HEK293 (cell line): ENCODE measurements around the gene OSBP.
A peak's percentile ranks its signal among the peaks of the same experiment; 100 is the strongest.

ENCODE experiments used
- ATF2 ChIP-seq: fragments of 450-650 bp; formaldehyde crosslinking; IDR thresholded peaks from 2 replicates; pipeline ENCODE4 v1.5.1; 2016; ENCODE audit warnings: missing biosample characterization, missing genetic modification characterization, low read depth
- BCL6B ChIP-seq: fragments of 450-650 bp; formaldehyde crosslinking; IDR thresholded peaks from 2 replicates; pipeline ENCODE4 v1.5.1; 2017; ENCODE audit warnings: missing biosample characterization, missing genetic modification characterization
- HOXA7 ChIP-seq: sonication (generic); formaldehyde crosslinking; IDR thresholded peaks from 2 replicates; pipeline ENCODE4 v1.8.1; 2022; ENCODE audit warnings: missing genetic modification reagents, borderline replicate concordance
- PRDM6 ChIP-seq: fragments of 450-650 bp; formaldehyde crosslinking; IDR thresholded peaks from 2 replicates; pipeline ENCODE4 v1.5.1; 2017; ENCODE audit warnings: missing biosample characterization, missing genetic modification characterization
- REST ChIP-seq: fragments of 450-650 bp; formaldehyde crosslinking; IDR thresholded peaks from 2 replicates; pipeline ENCODE4 v1.5.1; 2016; ENCODE audit warnings: missing biosample characterization, missing genetic modification characterization
- ZBTB1 ChIP-seq: fragments of 450-650 bp; formaldehyde crosslinking; IDR thresholded peaks from 2 replicates; pipeline ENCODE4 v1.5.1; 2016; ENCODE audit warnings: missing biosample characterization, missing genetic modification characterization
- ZBTB49 ChIP-seq: fragments of 450-650 bp; formaldehyde crosslinking; IDR thresholded peaks from 2 replicates; pipeline ENCODE4 v1.5.1; 2016; ENCODE audit warnings: missing biosample characterization, missing genetic modification characterization, low read depth
- ZFP3 ChIP-seq: fragments of 450-650 bp; formaldehyde crosslinking; IDR thresholded peaks from 2 replicates; pipeline ENCODE4 v1.5.1; 2016; ENCODE audit warnings: low read depth, missing biosample characterization, missing genetic modification characterization
- ZFP69B ChIP-seq: fragments of 450-650 bp; formaldehyde crosslinking; IDR thresholded peaks from 2 replicates; pipeline ENCODE4 v1.5.1; 2016; ENCODE audit warnings: missing biosample characterization, missing genetic modification characterization
- ZNF10 ChIP-seq: fragments of 450-650 bp; formaldehyde crosslinking; IDR thresholded peaks from 2 replicates; pipeline ENCODE4 v1.5.1; 2017; ENCODE audit warnings: missing biosample characterization, missing genetic modification characterization
- ZNF18 ChIP-seq: fragments of 450-650 bp; formaldehyde crosslinking; IDR thresholded peaks from 2 replicates; pipeline ENCODE4 v1.5.1; 2016; ENCODE audit warnings: missing biosample characterization, missing genetic modification characterization
- ZNF2 ChIP-seq: fragments of 450-650 bp; formaldehyde crosslinking; IDR thresholded peaks from 2 replicates; pipeline ENCODE4 v1.5.1; 2016; ENCODE audit warnings: missing biosample characterization, missing genetic modification characterization
- ZNF274 ChIP-seq, 2 experiments: fragments of 200-500 bp in 1 of 2; fragments of 450-650 bp in 1 of 2; sonication (Bioruptor generic) in 1 of 2; formaldehyde crosslinking in 1 of 2; IDR thresholded peaks; 2 replicates each; pipeline versions ENCODE4 v1.5.1 to v1.6.1; 2014 to 2016; ENCODE audit warnings: borderline replicate concordance in 1 of 2, inconsistent platforms in 1 of 2, low read length in 1 of 2, missing biosample characterization in 1 of 2, missing genetic modification characterization in 1 of 2
- ZNF335 ChIP-seq: fragments of 450-650 bp; formaldehyde crosslinking; conservative IDR thresholded peaks from 2 replicates; pipeline ENCODE4 v1.5.1; 2016; ENCODE audit warnings: missing biosample characterization, missing genetic modification characterization
- ZNF514 ChIP-seq: fragments of 450-650 bp; formaldehyde crosslinking; IDR thresholded peaks from 2 replicates; pipeline ENCODE4 v1.5.1; 2016; ENCODE audit warnings: missing biosample characterization, missing genetic modification characterization
- ZNF580 ChIP-seq: fragments of 450-650 bp; formaldehyde crosslinking; IDR thresholded peaks from 2 replicates; pipeline ENCODE4 v1.5.1; 2016; ENCODE audit warnings: missing biosample characterization, missing genetic modification characterization
- ZNF585B ChIP-seq: fragments of 450-650 bp; formaldehyde crosslinking; IDR thresholded peaks from 2 replicates; pipeline ENCODE4 v1.5.1; 2016; ENCODE audit warnings: missing biosample characterization, missing genetic modification characterization
- ZNF670 ChIP-seq: fragments of 450-650 bp; formaldehyde crosslinking; IDR thresholded peaks from 2 replicates; pipeline ENCODE4 v1.5.1; 2016; ENCODE audit warnings: missing biosample characterization, missing genetic modification characterization, low read depth
- ZNF785 ChIP-seq: fragments of 450-650 bp; formaldehyde crosslinking; IDR thresholded peaks from 2 replicates; pipeline ENCODE4 v1.5.1; 2016; ENCODE audit warnings: missing biosample characterization, missing genetic modification characterization
- ZNF843 ChIP-seq: fragments of 450-650 bp; formaldehyde crosslinking; IDR thresholded peaks from 2 replicates; pipeline ENCODE4 v1.5.1; 2016; ENCODE audit warnings: missing biosample characterization, missing genetic modification characterization
- ZSCAN18 ChIP-seq: fragments of 450-650 bp; formaldehyde crosslinking; IDR thresholded peaks from 2 replicates; pipeline ENCODE4 v1.5.1; 2016; ENCODE audit warnings: missing biosample characterization, missing genetic modification characterization

OSBP gene

GRCh38 chr11:59560290-59560701, 55.3 kb downstream of the OSBP start (continued):
- TF ChIP-seq ZNF274 (IDR thresholded peaks at IDR 0.05; ENCODE audit: low read length) (no peak), ZNF274 (tag by site-specific recombination; IDR thresholded peaks at IDR 0.05; ENCODE audit: borderline replicate concordance) (no peak), ATF2 (tag by site-specific recombination) (no peak), ZNF585B (tag by site-specific recombination) (no peak), ZNF335 (tag by site-specific recombination) (peak; percentile 78), ZNF2 (tag by site-specific recombination) (peak; percentile 82), ZNF843 (tag by site-specific recombination) (no peak), ZNF10 (tag by site-specific recombination) (no peak), ZFP69B (tag by site-specific recombination) (no peak), ZBTB1 (no peak), ZSCAN18 (tag by site-specific recombination) (no peak), ZNF785 (tag by site-specific recombination) (no peak), PRDM6 (tag by site-specific recombination) (no peak), ZNF514 (tag by site-specific recombination) (no peak), ZBTB49 (tag by site-specific recombination) (no peak), HOXA7 (CRISPR knock-in tag) (no peak), ZNF670 (tag by site-specific recombination) (no peak), ZNF18 (no peak), BCL6B (tag by site-specific recombination) (no peak), REST (no peak), ZFP3 (tag by site-specific recombination) (no peak), ZNF580 (0 out of 2 replicates have a peak, but pooled peaks have one; percentile 27)
